A549 (cell line): ENCODE measurements around the gene C10orf105. TPM values are rescaled to one million over a fixed set of nuclear protein-coding genes. Genes with fewer than 3 reads are reported as not detected.
A peak's percentile ranks its signal among the peaks of the same experiment; 100 is the strongest.

Experiments used
- ATAC-seq, 2 experiments: fragments of 200-7000 bp in 1 of 2; fragments of >200 bp in 1 of 2; cut with Nextera tagmentation in 1 of 2; cut with Tn5 transposase in 1 of 2; 3 replicates each; pipeline versions ENCODE4 v1.8.0 to v1.9.1; 2018 to 2020; ENCODE audit warnings: mild to moderate bottlenecking in 1 of 2, moderate library complexity in 1 of 2
- CTCF ChIA-PET: fragments of 300-600 bp; sonication (Branson Sonifier 250); formaldehyde crosslinking; extraction: SDS; loops from one replicate; lab custom pipeline; 2021; ENCODE audit warnings: antibody characterized with exemption, inconsistent platforms; lab: Yijun Ruan, JAX
- POLR2A ChIA-PET: fragments of 350-600 bp; formaldehyde crosslinking; extraction: SDS; loops from one replicate; lab custom pipeline; 2021; ENCODE audit warnings: antibody characterized with exemption, inconsistent platforms; lab: Yijun Ruan, JAX
- DNase-seq, 2 experiments: peaks; one replicate each; pipeline versions ENCODE4 v3.0.0 to v3.0.0-alpha.2; 2011 to 2016; ENCODE audit warnings: low read depth in 1 of 2, low spot score in 1 of 2
- FAIRE-seq: peaks from 2 replicates; lab custom pipeline; 2011; peaks lifted over from hg19 to GRCh38; lab: Jason Lieb, UNC
- H3K27ac ChIP-seq, 2 experiments: fragments of >200 bp; sonication (Bioruptor Twin); formaldehyde crosslinking; 3 replicates each; pipeline ENCODE4 v1.5.1; 2016 to 2017
- H3K4me1 ChIP-seq: fragments of >200 bp; sonication (Bioruptor Twin); formaldehyde crosslinking; 3 replicates; pipeline ENCODE4 v1.6.1; 2016
- H3K4me2 ChIP-seq: fragments of >200 bp; sonication (Bioruptor Twin); formaldehyde crosslinking; 3 replicates; pipeline ENCODE4 v1.6.1; 2016
- H3K4me3 ChIP-seq: fragments of >200 bp; sonication (Bioruptor Twin); formaldehyde crosslinking; 3 replicates; pipeline ENCODE4 v1.5.1; 2016
- H3K9me3 ChIP-seq: fragments of >200 bp; sonication (Bioruptor Twin); formaldehyde crosslinking; 3 replicates; pipeline ENCODE4 v1.6.1; 2016
- ATOH8 ChIP-seq: fragments of 250-450 bp; sonication (Bioruptor Pico); IDR thresholded peaks from 2 replicates; pipeline ENCODE4 v1.5.0; 2020; ENCODE audit warnings: low read depth, mild to moderate bottlenecking, moderate library complexity
- BCL3 ChIP-seq: fragments of >200 bp; sonication (Bioruptor Twin); formaldehyde crosslinking; IDR thresholded peaks from 3 replicates; pipeline ENCODE4 v1.6.1; 2016
- CBX2 ChIP-seq: fragments of 200-600 bp; sonication (generic); IDR thresholded peaks from 2 replicates; pipeline ENCODE4 v1.6.1; 2016; ENCODE audit warnings: low read depth, mild to moderate bottlenecking, borderline replicate concordance
- EHMT2 ChIP-seq: fragments of 200-600 bp; sonication (generic); IDR thresholded peaks from 2 replicates; pipeline ENCODE4 v1.6.1; 2016; ENCODE audit warnings: antibody characterized with exemption, low read depth, mild to moderate bottlenecking, moderate library complexity
- ELK1 ChIP-seq: fragments of 150-350 bp; IDR thresholded peaks from 2 replicates; pipeline ENCODE4 v1.6.1; 2014; ENCODE audit warnings: low read depth, mild to moderate bottlenecking, low read length
- FOXS1 ChIP-seq: fragments of 250-450 bp; sonication (Bioruptor Pico); IDR thresholded peaks from 2 replicates; pipeline ENCODE4 v1.5.0; 2020; ENCODE audit warnings: mild to moderate bottlenecking, moderate library complexity
- HES2 ChIP-seq: fragments of >200 bp; sonication (Bioruptor Twin); formaldehyde crosslinking; IDR thresholded peaks from 2 replicates; pipeline ENCODE4 v1.6.1; 2016
- HOXB5 ChIP-seq: fragments of 250-450 bp; sonication (Bioruptor Pico); IDR thresholded peaks from 2 replicates; pipeline ENCODE4 v1.5.0; 2020; ENCODE audit warnings: mild to moderate bottlenecking, moderate library complexity
- JUNB ChIP-seq: fragments of >200 bp; sonication (Bioruptor Twin); formaldehyde crosslinking; IDR thresholded peaks from 2 replicates; pipeline ENCODE4 v1.6.1; 2016
- KDM5A ChIP-seq: fragments of 200-600 bp; sonication (generic); IDR thresholded peaks from 2 replicates; pipeline ENCODE4 v1.6.1; 2016; ENCODE audit warnings: antibody characterized with exemption, mild to moderate bottlenecking
- MAFK ChIP-seq: fragments of 450-650 bp; IDR thresholded peaks from 2 replicates; pipeline ENCODE4 v1.6.1; 2014; ENCODE audit not compliant: partially characterized antibody
- MAZ ChIP-seq: fragments of 150-350 bp; IDR thresholded peaks from 2 replicates; pipeline ENCODE4 v1.6.1; 2014; ENCODE audit warnings: antibody characterized with exemption, low read depth, low read length, borderline replicate concordance
- NFE2L2 ChIP-seq: fragments of 150-350 bp; conservative IDR thresholded peaks from 2 replicates; pipeline ENCODE4 v1.6.1; 2014; ENCODE audit warnings: low read length
- NPAS2 ChIP-seq: fragments of 250-450 bp; sonication (Bioruptor Pico); IDR thresholded peaks from 2 replicates; pipeline ENCODE4 v1.8.0; 2022; ENCODE audit warnings: mild to moderate bottlenecking, moderate library complexity, borderline replicate concordance
- POLR2A ChIP-seq: IDR thresholded peaks from 2 replicates; pipeline ENCODE4 v1.6.1; 2012; ENCODE audit warnings: mild to moderate bottlenecking, low read length
- RCOR1 ChIP-seq: fragments of 150-350 bp; IDR thresholded peaks from 2 replicates; pipeline ENCODE4 v1.6.1; 2014; ENCODE audit warnings: antibody characterized with exemption, low read length, low read depth
- ZC3H11A ChIP-seq: fragments of 450-650 bp; IDR thresholded peaks from 2 replicates; pipeline ENCODE4 v1.6.1; 2014; ENCODE audit warnings: antibody characterized with exemption, mild to moderate bottlenecking
- WGBS: methylation state at CpG from one replicate; pipeline ENCODE4 v1.1.6; 2017; ENCODE audit errors: missing lambda C conversion rate; 5-methylcytosine and 5-hydroxymethylcytosine counted together
- polyA plus RNA-seq, 4 experiments: library from polyadenylated mRNA; depleted of rRNA in 3 of 4; stranded (reverse); fragments of >200 nt; fragmentation: RNase III in 1 of 4; extraction: RNeasy Plus Mini Kit Qiagen cat#74134 plus additional on column Dnase treatment in 1 of 4; gene quantifications; 2 replicates in 3 of 4; 3 replicates in 1 of 4; pipeline ENCODE4 v1.2.3, GENCODE V29; 2011 to 2017

The C10orf105 gene
- polyA plus RNA-seq, 2 of the 4 experiments (the other 2 are of a cell fraction), result not detected

GRCh38 chr10:71748671-71749191 is 29.2 kb upstream of the C10orf105 start:
- WGBS, result 88% methylated on average over 14 of the region's 15 CpGs
- FAIRE-seq (no peak), ATAC-seq (peak in 1 of 2 experiments; percentile 8; a peak in 2 of 6 replicates)

GRCh38 chr10:71747551-71748523 is 28.3 kb upstream of the C10orf105 start:
- POLR2A ChIA-PET, result no interaction called here
- no peak for FAIRE-seq
- WGBS, result 85% methylated on average over 12 of the region's 14 CpGs
- Histone ChIP-seq H3K4me1 (peaks cover 5% of the 10 kb centered on the region; the same call in 2 of the 3 replicates), H3K9me3 (no peaks in the 10 kb centered on the region), H3K4me3 (no peak overlapping the region), H3K4me2 (no peak overlapping the region), H3K27ac (peak overlapping the region in 1 of 2 experiments; percentile 47; a peak in 2 of 6 replicates)
- ATAC-seq, result peak in 1 of 2 experiments; percentile 8; a peak in 1 of 6 replicates
- CTCF ChIA-PET, result interaction anchor here (0.9 to 3.7 kb wide), 4 partner anchors 17 to 139 kb away, joined by 3 to 19 read pairs (median 6); partner anchors contain the start of gene VSIR
- DNase-seq, result no peak
- no peak for TF ChIP-seq MAZ
- peak; percentile 66 for TF ChIP-seq MAFK

More at GRCh38 chr10:71748671-71749191, 29.2 kb upstream of the C10orf105 start:
- TF ChIP-seq ATOH8 (CRISPR knock-in tag) (no peak), NPAS2 (no peak), JUNB (no peak), ZC3H11A (no peak), HES2 (no peak)
- no peak overlapping the region for H3K4me2 ChIP-seq
- DNase-seq, result no peak
- no peak overlapping the region for H3K4me3 ChIP-seq
- POLR2A ChIA-PET, result no interaction called here
- CTCF ChIA-PET, result interaction anchor here (0.8 to 3.7 kb wide), 4 partner anchors 22 to 140 kb away, joined by 3 to 19 read pairs (median 4); partner anchors contain the start of gene VSIR
- H3K27ac ChIP-seq, result no peak overlapping the region
- H3K9me3 ChIP-seq, result no peaks in the 10 kb centered on the region
- peaks cover 13% of the 10 kb centered on the region for H3K4me1 ChIP-seq

GRCh38 chr10:71747039-71747531 is 27.5 kb upstream of the C10orf105 start:
- no peak for TF ChIP-seq BCL3
- TF ChIP-seq FOXS1 (CRISPR knock-in tag), result no peak

GRCh38 chr10:71746344-71747037 is 26.9 kb upstream of the C10orf105 start:
- ATAC-seq, result peak in 1 of 2 experiments; percentile 26; a peak in 3 of 6 replicates
- peak overlapping the region in 1 of 2 experiments; percentile 47; a peak in 2 of 6 replicates for H3K27ac ChIP-seq
- WGBS, result 86% methylated on average over 12 of the region's 13 CpGs
- no peaks in the 10 kb centered on the region for H3K9me3 ChIP-seq
- TF ChIP-seq CBX2 (no peak), HOXB5 (no peak), ATOH8 (CRISPR knock-in tag) (no peak), ELK1 (no peak), EHMT2 (no peak), KDM5A (no peak), NFE2L2 (no peak), RCOR1 (no peak), POLR2A (no peak)
- no peak for DNase-seq
- POLR2A ChIA-PET, result no interaction called here
- FAIRE-seq, result no peak
- CTCF ChIA-PET, result interaction anchor here (0.6 to 3.7 kb wide), 10 partner anchors 10 to 432 kb away, joined by 3 to 19 read pairs (median 3); partner anchors contain the start of gene VSIR
- H3K4me3 ChIP-seq, result no peak overlapping the region
- no peak overlapping the region for H3K4me2 ChIP-seq
- 0 out of 3 replicates have a peak, but pooled peaks cover 4% of the 10 kb centered on the region for H3K4me1 ChIP-seq

More at GRCh38 chr10:71747039-71747531, 27.5 kb upstream of the C10orf105 start:
- ChIA-PET POLR2A (no interaction called here), CTCF (interaction anchor here (0.6 to 3.7 kb wide), 7 partner anchors 10 to 197 kb away, joined by 3 to 19 read pairs (median 3); partner anchors contain the start of gene VSIR)
- 78% methylated on average over 2 of the region's 2 CpGs for WGBS
- Histone ChIP-seq H3K4me1 (0 out of 3 replicates have a peak, but pooled peaks cover 4% of the 10 kb centered on the region), H3K27ac (peak overlapping the region in 1 of 2 experiments; percentile 47; a peak in 2 of 6 replicates), H3K4me2 (no peak overlapping the region), H3K9me3 (no peaks in the 10 kb centered on the region), H3K4me3 (no peak overlapping the region)
- ATAC-seq (peak in 1 of 2 experiments; percentile 23; a peak in 3 of 6 replicates), DNase-seq (no peak), FAIRE-seq (no peak)
